Neural crest cell (in vitro differentiated cells): ENCODE results near the gene TSHZ2. TPM values are rescaled to one million over a fixed set of nuclear protein-coding genes. Genes with fewer than 3 reads are reported as not detected.

ENCODE experiments used
- DNase-seq: peaks from one replicate; pipeline ENCODE4 v3.0.0; 2021; ENCODE audit warnings: low read depth, mixed read lengths, low spot score
- H3K27ac Mint-ChIP-seq: one replicate; pipeline ENCODE4 v1.8.0; 2021; ENCODE audit warnings: mild to moderate bottlenecking, mixed read lengths; ENCODE audit not compliant: unreplicated experiment
- H3K27me3 Mint-ChIP-seq: 2 replicates; pipeline ENCODE4 v1.8.0; 2021; ENCODE audit warnings: low read depth, mild to moderate bottlenecking, mixed read lengths
- H3K36me3 Mint-ChIP-seq: 2 replicates; pipeline ENCODE4 v1.8.0; 2021; ENCODE audit warnings: low read depth, mild to moderate bottlenecking, mixed read lengths
- H3K4me1 Mint-ChIP-seq: 2 replicates; pipeline ENCODE4 v1.8.0; 2021; ENCODE audit warnings: mixed read lengths
- H3K4me3 Mint-ChIP-seq: one replicate; pipeline ENCODE4 v1.8.0; 2021; ENCODE audit warnings: mild to moderate bottlenecking, mixed read lengths
- H3K9me3 Mint-ChIP-seq: 2 replicates; pipeline ENCODE4 v1.8.0; 2021; ENCODE audit warnings: mixed read lengths
- CTCF ChIP-seq: fragments of 200-600 bp; sonication (generic); conservative IDR thresholded peaks from 2 replicates; pipeline ENCODE4 v1.5.0; 2021; ENCODE audit warnings: antibody characterized with exemption, mild to moderate bottlenecking
- total RNA-seq: library from RNA; stranded (reverse); gene quantifications from 2 replicates; pipeline ENCODE4 v1.2.1, GENCODE V29; 2021

Gene TSHZ2
- total RNA-seq, 1 donor from 2014 or later: 6.4 TPM

GRCh38 chr20:53284256-53284655 is 312.1 kb downstream of the TSHZ2 start:
- no peak overlapping the region for H3K27ac Mint-ChIP-seq
- no peaks in the 10 kb centered on the region for H3K9me3 Mint-ChIP-seq
- peaks cover 7% of the 10 kb centered on the region for H3K4me1 Mint-ChIP-seq
- H3K36me3 Mint-ChIP-seq: no peaks in the 10 kb centered on the region
- TF ChIP-seq CTCF: no peak
- DNase-seq: no peak
- peaks cover 20% of the 10 kb centered on the region for H3K27me3 Mint-ChIP-seq
- H3K4me3 Mint-ChIP-seq: no peak overlapping the region

- Mint-ChIP-seq H3K4me3 (no peak overlapping the region), H3K36me3 (no peaks in the 10 kb centered on the region), H3K27me3 (peaks cover 20% of the 10 kb centered on the region), H3K9me3 (no peaks in the 10 kb centered on the region), H3K4me1 (peaks cover 7% of the 10 kb centered on the region), H3K27ac (no peak overlapping the region)
- TF ChIP-seq CTCF: no peak
- no peak for DNase-seq
These were observed 312.5 kb downstream of the TSHZ2 start for GRCh38 chr20:53284696-53285095.

- H3K4me1 Mint-ChIP-seq: peaks cover 7% of the 10 kb centered on the region
- no peaks in the 10 kb centered on the region for H3K36me3 Mint-ChIP-seq
- no peaks in the 10 kb centered on the region for H3K9me3 Mint-ChIP-seq
- peaks cover 20% of the 10 kb centered on the region for H3K27me3 Mint-ChIP-seq
- H3K27ac Mint-ChIP-seq: no peak overlapping the region
- no peak for DNase-seq
- TF ChIP-seq CTCF: no peak
- H3K4me3 Mint-ChIP-seq: no peak overlapping the region
These were observed 315.3 kb downstream of the TSHZ2 start for GRCh38 chr20:53287357-53288042.

- Mint-ChIP-seq H3K4me1 (no peaks in the 10 kb centered on the region), H3K27ac (no peak overlapping the region), H3K9me3 (peaks cover 4% of the 10 kb centered on the region), H3K4me3 (no peak overlapping the region), H3K27me3 (peaks cover 27% of the 10 kb centered on the region), H3K36me3 (no peaks in the 10 kb centered on the region)
- peak; percentile 44 for TF ChIP-seq CTCF
- peak; percentile 13 for DNase-seq
These were observed 319.4 kb downstream of the TSHZ2 start for GRCh38 chr20:53291548-53291947.

- Mint-ChIP-seq H3K27ac (peak overlapping the region; percentile 17), H3K9me3 (peaks cover 4% of the 10 kb centered on the region), H3K4me3 (no peak overlapping the region), H3K36me3 (no peaks in the 10 kb centered on the region), H3K4me1 (no peaks in the 10 kb centered on the region), H3K27me3 (peaks cover 29% of the 10 kb centered on the region)
- DNase-seq: no peak
- no peak for TF ChIP-seq CTCF
These were observed 320.2 kb downstream of the TSHZ2 start for GRCh38 chr20:53292347-53292746.
